Testis (tissue), 3 donors: Measurements from ENCODE around the gene DNAJC7. TPM values are rescaled to one million over a fixed set of nuclear protein-coding genes. Genes with fewer than 3 reads are reported as not detected.

ENCODE experiments used
- DNase-seq: peaks from one replicate; pipeline ENCODE4 v3.0.0-alpha.2; 2019
- H3K27ac ChIP-seq, 2 donors: fragments of 200-600 bp; sonication (generic); one replicate each; pipeline ENCODE4 v1.5.1; 2019
- H3K27me3 ChIP-seq: fragments of 200-600 bp; sonication (generic); one replicate; pipeline ENCODE4 v1.5.1; 2019
- H3K36me3 ChIP-seq: fragments of 200-600 bp; sonication (generic); one replicate; pipeline ENCODE4 v1.5.1; 2017; ENCODE audit warnings: low read depth; ENCODE audit errors: missing control alignments
- H3K4me1 ChIP-seq: fragments of 200-600 bp; sonication (generic); one replicate; pipeline ENCODE4 v1.5.1; 2019
- H3K4me3 ChIP-seq, 2 donors: fragments of 200-600 bp; sonication (generic); one replicate each; pipeline ENCODE4 v1.5.1; 2017 to 2019
- H3K9me3 ChIP-seq: fragments of 200-600 bp; sonication (generic); one replicate; pipeline ENCODE4 v1.5.1; 2017
- POLR2A ChIP-seq: fragments of 450-650 bp; IDR thresholded peaks from one replicate; pipeline ENCODE4 v1.6.1; 2017; ENCODE audit warnings: antibody characterized with exemption, mild to moderate bottlenecking, moderate library complexity
- WGBS, 2 donors: methylation state at CpG; one replicate each; pipeline ENCODE4 v1.1.5; 2018; 5-methylcytosine and 5-hydroxymethylcytosine counted together
- intact Hi-C: fragments of 100-400 bp; cut with DNase I; formaldehyde crosslinking; loops from one replicate; pipeline ENCODE4 v1.15.1; 2023; ENCODE audit warnings: low total_unique reads
- polyA plus RNA-seq: library from polyadenylated mRNA; stranded (reverse); fragments of 350-450 nt; fragmentation: Illumina TruSeq; extraction: RNeasy Lipid Tissue Mini Kit (QIAGEN cat#74804); gene quantifications from one replicate; pipeline ENCODE4 v1.2.3, GENCODE V29; 2014; ENCODE audit warnings: low read depth, low replicate concordance; ENCODE audit not compliant: insufficient read depth
- total RNA-seq, 2 donors: library from RNA; depleted of rRNA; stranded (reverse); fragments of >200 nt; gene quantifications; one replicate each; pipeline ENCODE4 v1.2.3, GENCODE V29; 2016
- TF ChIP-seq, protein P1 (sequence below), 3 experiments: fragments of 450-650 bp in 2 of 3; fragments of 200-600 bp in 1 of 3; sonication (generic) in 1 of 3; IDR thresholded peaks; one replicate each; pipeline ENCODE4 v1.5.1; 2016 to 2019; ENCODE audit warnings: antibody characterized with exemption in 3 of 3, mild to moderate bottlenecking in 2 of 3, moderate library complexity in 1 of 3

DNAJC7 gene
- total and polyA plus RNA-seq, 3 donors from 2014 or later, result 81.1 to 94.3 (median 86.2) TPM

DNA sequence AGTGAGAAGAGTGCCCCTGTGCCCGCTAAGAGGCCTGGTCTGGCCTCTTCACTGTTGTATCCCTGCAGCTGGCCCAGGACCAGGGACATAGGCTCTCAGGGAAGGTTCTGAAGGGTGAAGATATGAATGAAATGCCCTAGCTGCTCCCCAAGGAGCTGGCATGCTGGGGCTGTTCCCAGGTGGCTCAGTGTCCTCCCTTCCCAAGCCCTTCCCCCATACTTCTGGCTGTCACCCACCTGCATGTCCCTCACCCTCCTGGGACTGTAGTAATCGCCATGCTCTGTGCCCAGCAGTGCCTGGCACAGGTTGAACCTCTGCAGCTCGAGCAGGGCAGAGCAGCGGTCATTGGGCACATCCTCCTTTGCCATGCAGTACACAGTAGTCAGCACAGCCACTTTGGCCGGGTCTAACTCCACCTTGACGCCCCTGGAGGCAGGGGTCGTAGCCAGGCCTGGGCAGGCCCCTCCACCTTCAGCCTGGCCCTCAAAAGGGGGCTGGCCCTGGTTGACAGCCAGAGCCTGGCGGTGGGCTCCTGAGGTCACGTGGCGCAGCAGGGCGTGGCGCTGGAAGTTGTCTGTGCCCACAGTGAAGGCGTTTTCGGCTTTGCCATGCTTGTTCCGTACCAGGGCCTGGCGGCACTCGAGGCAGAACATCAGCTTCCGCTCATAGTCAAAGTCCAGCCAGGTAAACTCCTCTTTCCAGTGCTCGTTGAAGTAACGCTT, 25.5 kb upstream of the DNAJC7 start:
- WGBS, 2 donors, result 87 to 94% methylated on average over 13 to 20 of the region's 20 CpGs
- Histone ChIP-seq H3K36me3 (no peaks in the 10 kb centered on the region), H3K9me3 (no peaks in the 10 kb centered on the region), H3K4me3 (no peak overlapping the region), H3K27ac (no peak overlapping the region), H3K27me3 (no peaks in the 10 kb centered on the region), H3K4me1 (peaks cover 4% of the 10 kb centered on the region)
- no peak for DNase-seq
- TF ChIP-seq, protein P1, sequence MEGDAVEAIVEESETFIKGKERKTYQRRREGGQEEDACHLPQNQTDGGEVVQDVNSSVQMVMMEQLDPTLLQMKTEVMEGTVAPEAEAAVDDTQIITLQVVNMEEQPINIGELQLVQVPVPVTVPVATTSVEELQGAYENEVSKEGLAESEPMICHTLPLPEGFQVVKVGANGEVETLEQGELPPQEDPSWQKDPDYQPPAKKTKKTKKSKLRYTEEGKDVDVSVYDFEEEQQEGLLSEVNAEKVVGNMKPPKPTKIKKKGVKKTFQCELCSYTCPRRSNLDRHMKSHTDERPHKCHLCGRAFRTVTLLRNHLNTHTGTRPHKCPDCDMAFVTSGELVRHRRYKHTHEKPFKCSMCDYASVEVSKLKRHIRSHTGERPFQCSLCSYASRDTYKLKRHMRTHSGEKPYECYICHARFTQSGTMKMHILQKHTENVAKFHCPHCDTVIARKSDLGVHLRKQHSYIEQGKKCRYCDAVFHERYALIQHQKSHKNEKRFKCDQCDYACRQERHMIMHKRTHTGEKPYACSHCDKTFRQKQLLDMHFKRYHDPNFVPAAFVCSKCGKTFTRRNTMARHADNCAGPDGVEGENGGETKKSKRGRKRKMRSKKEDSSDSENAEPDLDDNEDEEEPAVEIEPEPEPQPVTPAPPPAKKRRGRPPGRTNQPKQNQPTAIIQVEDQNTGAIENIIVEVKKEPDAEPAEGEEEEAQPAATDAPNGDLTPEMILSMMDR (IDR thresholded peaks at IDR 0.05), result no peak
- TF ChIP-seq POLR2A, result no peak
- intact Hi-C loops, result no loop called here

DNA sequence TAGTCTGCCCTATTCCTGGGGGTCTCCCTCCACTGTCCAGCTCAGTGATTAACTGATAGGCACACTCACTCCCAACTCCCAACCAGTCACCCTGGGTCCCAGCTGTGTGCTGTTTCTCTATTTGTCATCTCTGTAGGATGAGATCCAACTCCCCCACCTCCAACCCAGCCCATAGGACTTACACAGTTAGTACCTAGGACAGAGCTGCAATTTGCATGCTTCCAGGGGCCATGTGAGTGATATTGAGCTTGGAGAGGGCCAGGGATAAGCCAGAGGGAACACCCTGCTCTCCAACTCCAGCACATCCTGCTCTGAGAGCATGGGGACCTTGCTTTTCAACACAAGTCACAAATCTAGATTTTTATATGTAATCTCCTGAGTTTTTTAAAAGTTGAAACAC, 24.4 kb upstream of the DNAJC7 start:
- intact Hi-C loops, result no loop called here
- Histone ChIP-seq H3K27ac (no peak overlapping the region), H3K36me3 (no peaks in the 10 kb centered on the region), H3K4me3 (no peak overlapping the region), H3K4me1 (peaks cover 4% of the 10 kb centered on the region), H3K27me3 (no peaks in the 10 kb centered on the region), H3K9me3 (no peaks in the 10 kb centered on the region)
- no peak for TF ChIP-seq POLR2A
- TF ChIP-seq, protein P1 (IDR thresholded peaks at IDR 0.05), result no peak
- DNase-seq, result no peak

DNA sequence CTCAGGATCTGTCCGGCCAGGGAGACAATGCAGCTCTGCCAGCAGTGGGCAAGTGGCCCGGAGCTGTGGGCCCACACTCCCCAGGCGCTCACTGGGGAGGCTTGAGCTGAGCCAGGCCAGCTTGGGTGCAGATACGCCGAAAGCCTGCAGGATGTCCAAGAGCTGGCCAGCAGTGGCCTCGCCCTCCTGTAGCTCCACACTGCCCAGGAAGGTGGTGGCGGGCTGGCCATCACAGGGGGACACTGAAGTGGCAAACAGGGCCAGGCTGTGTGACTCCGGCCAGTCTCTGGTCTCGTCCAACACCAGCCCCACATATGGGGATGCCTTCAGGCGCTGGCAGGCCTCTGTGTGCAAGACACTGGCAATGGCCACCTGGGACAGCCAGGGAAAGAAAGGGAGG, 23.6 kb upstream of the DNAJC7 start:
- no peaks in the 10 kb centered on the region for H3K9me3 ChIP-seq
- TF ChIP-seq, protein P1 (IDR thresholded peaks at IDR 0.05), result no peak
- no peak for TF ChIP-seq POLR2A
- intact Hi-C loops, result no loop called here
- no peak overlapping the region for H3K4me3 ChIP-seq
- WGBS, 2 donors, result 93% methylated on average over 8 to 10 of the region's 10 CpGs
- no peak overlapping the region for H3K27ac ChIP-seq
- H3K27me3 ChIP-seq, result no peaks in the 10 kb centered on the region
- peaks cover 3% of the 10 kb centered on the region for H3K4me1 ChIP-seq
- DNase-seq, result no peak
- no peaks in the 10 kb centered on the region for H3K36me3 ChIP-seq

DNA sequence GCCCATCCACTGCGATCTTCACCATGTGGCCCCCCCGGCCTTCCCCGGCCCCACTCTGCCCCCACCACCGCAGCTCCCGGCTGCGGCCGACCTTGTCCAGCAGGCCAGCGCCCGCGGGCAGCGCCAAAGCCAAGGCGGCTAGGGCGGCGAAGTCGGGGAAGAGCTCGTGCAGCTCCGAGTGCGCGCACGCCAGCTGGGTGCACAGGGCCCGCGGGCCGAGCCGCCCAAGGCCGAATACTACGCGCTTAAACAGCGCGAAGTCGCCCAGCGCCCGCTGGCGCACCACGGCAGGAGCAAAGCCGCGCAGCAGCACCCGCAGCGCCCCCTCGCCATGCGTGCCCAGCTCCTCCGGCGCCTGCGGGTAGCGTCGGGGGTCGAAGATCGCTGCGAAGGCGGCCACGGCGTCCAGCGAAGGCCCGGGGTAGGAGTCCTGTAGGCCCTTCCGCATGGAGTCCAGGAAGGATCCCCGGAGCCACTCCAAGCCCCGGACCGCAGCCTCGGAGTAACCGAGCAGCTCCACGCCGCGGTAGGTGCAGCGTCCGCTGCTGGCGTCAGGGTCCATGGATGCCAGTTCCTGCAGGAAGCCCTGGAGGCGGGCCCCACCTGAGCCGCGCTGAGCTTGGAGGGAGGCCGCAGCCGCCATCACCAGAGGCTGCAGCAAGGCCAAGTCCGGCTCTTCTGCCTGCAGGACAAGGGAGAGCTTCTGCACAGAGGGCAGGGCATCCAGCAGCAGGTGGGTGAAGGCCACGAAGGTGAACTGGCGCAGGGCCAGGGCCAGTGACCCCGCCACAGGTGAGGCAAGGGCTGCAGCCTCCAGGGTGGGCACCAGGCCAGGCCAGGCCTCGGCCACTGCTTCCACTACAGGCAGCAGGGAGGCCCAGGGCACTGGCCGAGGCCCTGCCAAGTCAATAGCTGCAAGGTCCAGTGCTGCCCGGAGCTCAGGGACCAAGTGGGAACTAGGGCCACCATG, 22.8 kb upstream of the DNAJC7 start:
- intact Hi-C loops, result no loop called here
- Histone ChIP-seq H3K9me3 (no peaks in the 10 kb centered on the region), H3K4me3 (peak overlapping the region; percentile 26 to 61), H3K36me3 (no peaks in the 10 kb centered on the region), H3K27me3 (no peaks in the 10 kb centered on the region), H3K27ac (no peak overlapping the region), H3K4me1 (no peaks in the 10 kb centered on the region)
- no peak for DNase-seq
- TF ChIP-seq POLR2A, result no peak
- TF ChIP-seq, protein P1 (IDR thresholded peaks at IDR 0.05), result no peak
- 71% methylated on average over 76 of the region's 77 CpGs; no CpG with 5 or more reads in 1 of the 2 donors for WGBS, 2 donors
